WTC11 (cell line): ENCODE results near the gene CDKN2B.

Source experiments
- ATF3 ChIP-seq: sonication (generic); formaldehyde crosslinking; conservative IDR thresholded peaks from 2 replicates; pipeline ENCODE4 v1.8.1; 2022; ENCODE audit warnings: mild to moderate bottlenecking, missing genetic modification reagents
- CTCF ChIP-seq: fragments of 200-600 bp; IDR thresholded peaks from 2 replicates; pipeline ENCODE4 v1.8.0; 2022; ENCODE audit warnings: antibody characterized with exemption
- E2F5 ChIP-seq: sonication (generic); formaldehyde crosslinking; IDR thresholded peaks from 2 replicates; pipeline ENCODE4 v1.8.1; 2022; ENCODE audit warnings: mild to moderate bottlenecking, moderate library complexity, missing genetic modification reagents
- FOXP4 ChIP-seq: sonication (generic); formaldehyde crosslinking; IDR thresholded peaks from 2 replicates; pipeline ENCODE4 v1.8.0; 2022; ENCODE audit warnings: mild to moderate bottlenecking, missing genetic modification reagents
- MAX ChIP-seq: sonication (generic); formaldehyde crosslinking; IDR thresholded peaks from 2 replicates; pipeline ENCODE4 v1.8.0; 2022; ENCODE audit warnings: mild to moderate bottlenecking, missing genetic modification reagents
- NR3C1 ChIP-seq: sonication (generic); formaldehyde crosslinking; conservative IDR thresholded peaks from 2 replicates; pipeline ENCODE4 v1.8.1; 2023; ENCODE audit warnings: low read depth, mild to moderate bottlenecking, missing genetic modification reagents
- SP1 ChIP-seq: sonication (generic); formaldehyde crosslinking; conservative IDR thresholded peaks from 2 replicates; pipeline ENCODE4 v1.8.1; 2022; ENCODE audit warnings: missing genetic modification reagents
- TEAD1 ChIP-seq: sonication (generic); formaldehyde crosslinking; IDR thresholded peaks from 2 replicates; pipeline ENCODE4 v1.8.0; 2022; ENCODE audit warnings: mild to moderate bottlenecking, missing genetic modification reagents
- TEAD4 ChIP-seq: sonication (generic); formaldehyde crosslinking; IDR thresholded peaks from 2 replicates; pipeline ENCODE4 v1.8.0; 2022; ENCODE audit warnings: mild to moderate bottlenecking, missing genetic modification reagents
- ZMAT4 ChIP-seq: fragments of 250-450 bp; sonication (Bioruptor Pico); IDR thresholded peaks from 2 replicates; pipeline ENCODE4 v1.9.0; 2021; ENCODE audit warnings: mild to moderate bottlenecking
- ZNF121 ChIP-seq: sonication (generic); formaldehyde crosslinking; IDR thresholded peaks from 2 replicates; pipeline ENCODE4 v1.8.0; 2023; ENCODE audit warnings: missing genetic modification reagents

- TF ChIP-seq NR3C1 (CRISPR knock-in tag) = no peak
- no peak for TF ChIP-seq CTCF
- no peak for TF ChIP-seq ATF3 (CRISPR knock-in tag)
- TF ChIP-seq SP1 (CRISPR knock-in tag) = no peak
- no peak for TF ChIP-seq ZNF121 (CRISPR knock-in tag)
- no peak for TF ChIP-seq ZMAT4 (CRISPR knock-in tag)
- TF ChIP-seq TEAD1 (CRISPR knock-in tag) = no peak
- no peak for TF ChIP-seq FOXP4 (CRISPR knock-in tag)
- TF ChIP-seq TEAD4 (CRISPR knock-in tag) = no peak
- TF ChIP-seq E2F5 = no peak
- TF ChIP-seq MAX (CRISPR knock-in tag) = no peak
Observed at GRCh38 chr9:22054529-22054928, 45.4 kb upstream of the CDKN2B start.
